D721Med (cell line): ENCODE data around the gene GGCT.

Experiments
- DNase-seq: peaks from one replicate; pipeline ENCODE4 v3.0.0; 2011; ENCODE audit warnings: low spot score; ENCODE audit not compliant: insufficient read length
- FAIRE-seq: peaks from 2 replicates; lab custom pipeline; 2011; peaks lifted over from hg19 to GRCh38; lab: Jason Lieb, UNC
- TF ChIP-seq, protein P1 (sequence below): IDR thresholded peaks from 2 replicates; pipeline ENCODE4 v1.5.1; 2012; ENCODE audit warnings: mild to moderate bottlenecking, control low read depth; ENCODE audit not compliant: insufficient read depth; ENCODE audit errors: missing control alignments

GGCT gene

DNA sequence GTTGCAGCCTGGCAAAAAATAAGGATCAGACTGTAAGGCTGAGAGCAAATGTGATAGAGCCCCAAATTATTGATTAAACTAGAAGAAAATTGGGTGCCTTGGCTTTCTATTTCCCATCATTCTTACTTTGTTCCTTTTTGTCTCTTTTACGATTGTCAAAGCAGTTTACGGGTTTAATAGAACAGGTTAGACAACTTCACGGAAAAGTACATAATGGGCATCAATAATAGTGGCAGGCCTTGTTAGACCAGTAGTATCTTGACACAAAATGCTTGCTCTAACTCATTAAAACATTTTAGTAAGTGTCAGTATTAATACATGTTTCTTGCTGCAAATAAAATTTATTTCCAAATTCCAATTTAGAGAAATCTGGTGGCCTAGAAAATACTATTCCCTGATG, 14.5 kb upstream of the GGCT start:
- TF ChIP-seq, protein P1, sequence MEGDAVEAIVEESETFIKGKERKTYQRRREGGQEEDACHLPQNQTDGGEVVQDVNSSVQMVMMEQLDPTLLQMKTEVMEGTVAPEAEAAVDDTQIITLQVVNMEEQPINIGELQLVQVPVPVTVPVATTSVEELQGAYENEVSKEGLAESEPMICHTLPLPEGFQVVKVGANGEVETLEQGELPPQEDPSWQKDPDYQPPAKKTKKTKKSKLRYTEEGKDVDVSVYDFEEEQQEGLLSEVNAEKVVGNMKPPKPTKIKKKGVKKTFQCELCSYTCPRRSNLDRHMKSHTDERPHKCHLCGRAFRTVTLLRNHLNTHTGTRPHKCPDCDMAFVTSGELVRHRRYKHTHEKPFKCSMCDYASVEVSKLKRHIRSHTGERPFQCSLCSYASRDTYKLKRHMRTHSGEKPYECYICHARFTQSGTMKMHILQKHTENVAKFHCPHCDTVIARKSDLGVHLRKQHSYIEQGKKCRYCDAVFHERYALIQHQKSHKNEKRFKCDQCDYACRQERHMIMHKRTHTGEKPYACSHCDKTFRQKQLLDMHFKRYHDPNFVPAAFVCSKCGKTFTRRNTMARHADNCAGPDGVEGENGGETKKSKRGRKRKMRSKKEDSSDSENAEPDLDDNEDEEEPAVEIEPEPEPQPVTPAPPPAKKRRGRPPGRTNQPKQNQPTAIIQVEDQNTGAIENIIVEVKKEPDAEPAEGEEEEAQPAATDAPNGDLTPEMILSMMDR = no peak
- no peak for FAIRE-seq
- no peak for DNase-seq

DNA sequence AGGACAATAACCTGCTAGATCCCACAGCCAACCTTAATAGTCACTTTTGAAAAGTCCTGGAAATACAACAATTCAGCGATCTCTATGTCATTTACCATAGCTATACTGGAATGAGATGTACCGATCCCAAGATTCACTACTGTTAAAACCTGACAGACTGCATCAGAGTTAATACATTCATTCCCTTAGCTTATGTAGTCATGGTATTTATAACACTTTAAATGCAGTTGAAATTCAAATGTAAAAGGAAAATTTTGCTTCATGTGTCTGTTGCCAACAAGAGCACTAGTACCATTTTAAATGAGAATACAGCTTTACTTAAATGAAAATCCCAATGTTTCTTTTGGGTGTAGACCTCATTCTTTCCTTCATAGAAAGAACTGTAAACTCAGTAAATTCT, 11.1 kb upstream of the GGCT start:
- TF ChIP-seq, protein P1 = no peak
- FAIRE-seq = no peak
- no peak for DNase-seq

DNA sequence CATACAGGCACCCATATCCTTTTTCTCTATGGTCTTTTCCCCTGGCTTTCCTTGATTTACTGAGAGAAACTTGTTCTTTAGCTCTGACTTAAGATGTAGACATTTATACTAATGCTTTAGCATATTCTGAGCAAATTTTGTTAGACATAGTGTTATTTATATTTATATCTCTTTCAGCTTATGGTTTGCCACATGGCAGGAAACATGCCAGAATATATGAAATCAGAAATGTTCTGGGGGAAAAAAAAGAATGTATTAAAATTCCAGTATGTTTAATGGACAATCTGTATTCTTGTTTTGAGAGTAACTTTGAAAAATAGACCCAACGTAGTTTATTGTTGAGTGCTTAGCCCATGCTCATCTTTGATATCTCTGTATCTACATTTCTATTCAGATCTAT, 10.1 kb upstream of the GGCT start:
- TF ChIP-seq, protein P1 = no peak
- FAIRE-seq (no peak), DNase-seq (no peak)

DNA sequence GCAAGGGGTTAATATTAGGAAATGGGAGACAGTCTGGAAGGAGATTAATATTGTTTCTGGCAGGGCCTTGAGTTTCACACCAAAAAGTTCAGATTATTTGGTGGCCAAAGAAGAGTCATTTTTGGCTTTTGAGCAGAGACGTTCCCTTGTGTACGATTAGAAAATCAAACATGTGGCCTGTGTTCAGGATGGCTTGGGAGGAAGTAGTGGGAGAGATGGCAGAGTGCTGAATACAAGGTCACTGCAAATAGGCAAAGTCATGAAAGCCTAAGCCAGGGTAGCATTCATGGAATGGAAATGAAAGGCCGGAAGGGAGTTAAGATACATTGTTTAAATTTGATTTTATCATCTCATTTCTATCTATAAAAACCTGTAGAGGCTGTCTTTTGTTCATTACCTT, 9.5 kb upstream of the GGCT start:
- FAIRE-seq (no peak), DNase-seq (no peak)
- TF ChIP-seq, protein P1 = no peak

DNA sequence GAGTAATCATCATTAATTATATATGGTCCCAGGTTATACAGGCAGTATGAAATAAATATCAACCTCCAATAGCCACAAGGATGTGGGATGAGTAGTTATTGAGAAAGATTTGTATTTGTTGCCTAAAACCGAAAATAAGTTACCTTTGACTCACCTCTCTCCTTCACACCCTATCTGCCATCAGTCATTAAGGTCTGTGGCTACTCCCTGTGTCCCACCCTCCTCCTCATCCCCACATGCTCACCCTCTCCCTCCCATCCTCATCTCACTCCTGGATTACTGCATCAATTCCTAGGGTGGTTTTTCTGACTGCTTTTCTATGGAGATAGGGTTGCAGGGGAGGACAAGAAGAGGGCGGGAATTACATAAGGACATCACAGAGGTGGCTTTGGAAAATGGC, 9.1 kb upstream of the GGCT start:
- no peak for DNase-seq
- TF ChIP-seq, protein P1 = no peak
- FAIRE-seq = no peak

DNA sequence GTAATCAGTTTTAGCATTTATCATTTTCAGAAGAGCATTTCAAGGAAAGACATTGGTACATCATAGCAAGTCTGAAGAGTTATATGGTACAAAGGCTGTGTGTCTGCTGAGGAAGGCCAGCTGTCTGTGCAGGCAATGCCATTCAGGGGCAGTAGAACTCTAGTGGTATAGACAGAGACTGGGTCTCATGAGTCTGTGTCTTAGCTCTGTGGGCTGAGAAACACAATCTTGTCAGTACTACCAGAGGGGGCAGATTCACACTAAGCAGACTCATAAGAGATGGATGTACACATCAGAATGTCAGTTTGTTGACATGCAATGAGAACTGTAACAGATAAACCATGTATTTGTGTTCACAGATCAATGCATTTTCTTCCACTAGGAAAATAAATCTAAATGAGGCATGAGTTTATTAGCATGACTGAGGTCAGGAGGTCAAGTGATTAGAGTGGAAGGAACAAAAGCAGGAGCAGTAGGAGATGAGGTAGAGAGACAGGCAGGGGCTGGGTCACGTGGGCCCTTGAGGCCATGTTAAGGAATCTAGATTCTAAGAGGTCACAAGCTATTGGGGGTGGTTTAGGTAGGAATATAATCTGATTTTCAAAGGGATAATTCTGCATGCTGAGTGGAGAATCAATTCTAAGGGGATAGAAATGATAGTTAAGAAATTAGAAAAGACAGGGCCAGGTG, 7.5 kb upstream of the GGCT start:
- TF ChIP-seq, protein P1 = no peak
- FAIRE-seq = no peak
- no peak for DNase-seq

DNA sequence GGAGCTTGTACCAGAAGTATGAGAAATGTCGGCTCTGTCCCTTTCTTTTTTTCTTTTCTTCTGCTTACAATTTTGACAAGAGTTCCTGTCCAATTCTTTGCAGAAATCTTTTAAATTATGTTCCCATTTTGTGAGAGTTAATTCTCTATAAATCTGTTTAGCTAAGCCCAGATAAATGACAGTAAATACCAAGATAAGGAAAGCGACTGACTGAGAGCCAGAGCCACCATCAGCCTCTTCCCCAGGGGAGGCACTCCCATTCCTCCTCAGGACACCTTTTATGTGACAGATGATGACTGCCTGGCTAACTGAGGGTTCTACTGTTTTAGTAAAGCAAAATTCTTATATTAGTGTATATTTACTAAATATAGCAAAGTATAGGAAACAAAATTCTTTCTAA, 6.9 kb upstream of the GGCT start:
- TF ChIP-seq, protein P1 = no peak
- FAIRE-seq (no peak), DNase-seq (no peak)
